ENCODE data around the gene FN1.

- TF ChIP-seq RAD21 (IDR thresholded peaks at IDR 0.05; ENCODE audit: low read depth) (no peak), POLR2A (IDR thresholded peaks at IDR 0.05; ENCODE audit: borderline replicate concordance, extremely low read depth, insufficient read depth, insufficient read length) (no peak), JUND (IDR thresholded peaks at IDR 0.05) (no peak), ELF1 (IDR thresholded peaks at IDR 0.05; ENCODE audit: borderline replicate concordance, low read depth) (no peak), EZH2 (IDR thresholded peaks at IDR 0.05) (no peak), ZNF274 (IDR thresholded peaks at IDR 0.05; ENCODE audit: low read depth, low read length) (no peak), POLR2AphosphoS5 (IDR thresholded peaks at IDR 0.05; ENCODE audit: low read depth, low read length) (no peak), SRF (IDR thresholded peaks at IDR 0.05; ENCODE audit: low read depth) (no peak), TCF7L2 (IDR thresholded peaks at IDR 0.05; ENCODE audit: borderline replicate concordance, extremely low read depth, insufficient read depth, insufficient read length) (no peak), EZH2phosphoT487 (IDR thresholded peaks at IDR 0.05; ENCODE audit: borderline replicate concordance) (no peak), SIN3A (IDR thresholded peaks at IDR 0.05; ENCODE audit: low read depth) (no peak)
- TF ChIP-seq, protein P1, sequence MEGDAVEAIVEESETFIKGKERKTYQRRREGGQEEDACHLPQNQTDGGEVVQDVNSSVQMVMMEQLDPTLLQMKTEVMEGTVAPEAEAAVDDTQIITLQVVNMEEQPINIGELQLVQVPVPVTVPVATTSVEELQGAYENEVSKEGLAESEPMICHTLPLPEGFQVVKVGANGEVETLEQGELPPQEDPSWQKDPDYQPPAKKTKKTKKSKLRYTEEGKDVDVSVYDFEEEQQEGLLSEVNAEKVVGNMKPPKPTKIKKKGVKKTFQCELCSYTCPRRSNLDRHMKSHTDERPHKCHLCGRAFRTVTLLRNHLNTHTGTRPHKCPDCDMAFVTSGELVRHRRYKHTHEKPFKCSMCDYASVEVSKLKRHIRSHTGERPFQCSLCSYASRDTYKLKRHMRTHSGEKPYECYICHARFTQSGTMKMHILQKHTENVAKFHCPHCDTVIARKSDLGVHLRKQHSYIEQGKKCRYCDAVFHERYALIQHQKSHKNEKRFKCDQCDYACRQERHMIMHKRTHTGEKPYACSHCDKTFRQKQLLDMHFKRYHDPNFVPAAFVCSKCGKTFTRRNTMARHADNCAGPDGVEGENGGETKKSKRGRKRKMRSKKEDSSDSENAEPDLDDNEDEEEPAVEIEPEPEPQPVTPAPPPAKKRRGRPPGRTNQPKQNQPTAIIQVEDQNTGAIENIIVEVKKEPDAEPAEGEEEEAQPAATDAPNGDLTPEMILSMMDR (IDR thresholded peaks at IDR 0.05 in 2 of 3, conservative IDR thresholded peaks at IDR 0.05 in 1 of 3; ENCODE audit: borderline replicate concordance in 1 of 3, insufficient read depth in 1 of 3, low read depth in 2 of 3, low read length in 2 of 3) = no peak
- TF ChIP-seq, protein P2, sequence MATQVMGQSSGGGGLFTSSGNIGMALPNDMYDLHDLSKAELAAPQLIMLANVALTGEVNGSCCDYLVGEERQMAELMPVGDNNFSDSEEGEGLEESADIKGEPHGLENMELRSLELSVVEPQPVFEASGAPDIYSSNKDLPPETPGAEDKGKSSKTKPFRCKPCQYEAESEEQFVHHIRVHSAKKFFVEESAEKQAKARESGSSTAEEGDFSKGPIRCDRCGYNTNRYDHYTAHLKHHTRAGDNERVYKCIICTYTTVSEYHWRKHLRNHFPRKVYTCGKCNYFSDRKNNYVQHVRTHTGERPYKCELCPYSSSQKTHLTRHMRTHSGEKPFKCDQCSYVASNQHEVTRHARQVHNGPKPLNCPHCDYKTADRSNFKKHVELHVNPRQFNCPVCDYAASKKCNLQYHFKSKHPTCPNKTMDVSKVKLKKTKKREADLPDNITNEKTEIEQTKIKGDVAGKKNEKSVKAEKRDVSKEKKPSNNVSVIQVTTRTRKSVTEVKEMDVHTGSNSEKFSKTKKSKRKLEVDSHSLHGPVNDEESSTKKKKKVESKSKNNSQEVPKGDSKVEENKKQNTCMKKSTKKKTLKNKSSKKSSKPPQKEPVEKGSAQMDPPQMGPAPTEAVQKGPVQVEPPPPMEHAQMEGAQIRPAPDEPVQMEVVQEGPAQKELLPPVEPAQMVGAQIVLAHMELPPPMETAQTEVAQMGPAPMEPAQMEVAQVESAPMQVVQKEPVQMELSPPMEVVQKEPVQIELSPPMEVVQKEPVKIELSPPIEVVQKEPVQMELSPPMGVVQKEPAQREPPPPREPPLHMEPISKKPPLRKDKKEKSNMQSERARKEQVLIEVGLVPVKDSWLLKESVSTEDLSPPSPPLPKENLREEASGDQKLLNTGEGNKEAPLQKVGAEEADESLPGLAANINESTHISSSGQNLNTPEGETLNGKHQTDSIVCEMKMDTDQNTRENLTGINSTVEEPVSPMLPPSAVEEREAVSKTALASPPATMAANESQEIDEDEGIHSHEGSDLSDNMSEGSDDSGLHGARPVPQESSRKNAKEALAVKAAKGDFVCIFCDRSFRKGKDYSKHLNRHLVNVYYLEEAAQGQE (IDR thresholded peaks at IDR 0.05; ENCODE audit: low read depth) = no peak
Observed at GRCh38 chr2:215374002-215374401, 61.9 kb downstream of the FN1 start.
